H1 (cell line): ENCODE data around the gene TKFC. TPM values are rescaled to one million over a fixed set of nuclear protein-coding genes. Genes with fewer than 3 reads are reported as not detected.

Source experiments
- EZH2 ChIP-seq: fragments of 200-600 bp; sonication (generic); IDR thresholded peaks from 2 replicates; pipeline ENCODE4 v1.7.1; 2012; ENCODE audit warnings: low read depth, mild to moderate bottlenecking, moderate library complexity, low read length, inconsistent platforms; ENCODE audit not compliant: severe bottlenecking
- JUN ChIP-seq: IDR thresholded peaks from 2 replicates; pipeline ENCODE4 v1.6.1; 2011; ENCODE audit warnings: low read depth, mild to moderate bottlenecking, improper control_type of control experiment, low read length
- RAD21 ChIP-seq, 2 experiments: IDR thresholded peaks in 1 of 2; conservative IDR thresholded peaks in 1 of 2; 2 replicates each; pipeline ENCODE4 v1.6.1; 2011; ENCODE audit warnings: low read depth in 2 of 2, low read length in 2 of 2, improper control_type of control experiment in 1 of 2, inconsistent platforms in 1 of 2, mild to moderate bottlenecking in 1 of 2, moderate library complexity in 1 of 2
- SAP30 ChIP-seq: fragments of 300-600 bp; sonication (generic); IDR thresholded peaks from 2 replicates; pipeline ENCODE4 v1.7.1; 2012; ENCODE audit warnings: low read length, moderate library complexity, mild to moderate bottlenecking, inconsistent platforms; ENCODE audit not compliant: insufficient read depth, insufficient replicate concordance
- SP2 ChIP-seq: IDR thresholded peaks from 2 replicates; pipeline ENCODE4 v1.6.1; 2012; ENCODE audit warnings: mild to moderate bottlenecking, low read length, inconsistent platforms
- ZNF274 ChIP-seq: IDR thresholded peaks from 2 replicates; pipeline ENCODE4 v1.7.0; 2012; ENCODE audit warnings: low read length, borderline replicate concordance; ENCODE audit errors: extremely low read depth
- polyA plus RNA-seq, 7 experiments: library from polyadenylated mRNA; depleted of rRNA in 3 of 7; stranded (reverse) in 5 of 7; unstranded in 2 of 7; fragments of >200 nt in 5 of 7; fragments of 200-250 nt in 2 of 7; gene quantifications; 1 replicate in 5 of 7; 2 replicates in 1 of 7; 4 replicates in 1 of 7; pipeline versions ENCODE4 v1.2.1 to v1.2.3, GENCODE V29; 2011 to 2013; ENCODE audit warnings: missing spikeins in 2 of 7, mixed read lengths in 2 of 7
- total RNA-seq: library from RNA; stranded (reverse); fragmentation: NEBNext Ultra II Directional; extraction: Animal tissue kit (Norgen Biotek cat#: 25700); gene quantifications from 2 replicates; pipeline ENCODE4 v1.2.1, GENCODE V29; 2021

Gene TKFC
- total and polyA plus RNA-seq, 2 of the 8 experiments (the other 6 are each of a cell fraction or from before 2014, with no cell fraction given) = 53.5 to 55.0 TPM

- no peak for TF ChIP-seq JUN
- TF ChIP-seq ZNF274 = no peak
- no peak for TF ChIP-seq SP2
- no peak for TF ChIP-seq RAD21 (IDR thresholded peaks at IDR 0.05 in 1 of 2, conservative IDR thresholded peaks at IDR 0.05 in 1 of 2; ENCODE audit: low read depth in 2 of 2, low read length in 2 of 2)
- TF ChIP-seq EZH2 = no peak
- no peak for TF ChIP-seq SAP30
These were observed 6.5 kb downstream of the TKFC start (continued) for GRCh38 chr11:61339490-61339878.
